ENCODE data around the gene STAG2. TPM values are rescaled to one million over a fixed set of nuclear protein-coding genes. Genes with fewer than 3 reads are reported as not detected.

Gene STAG2
- total RNA-seq, 1 experiment from 2014 or later, result 119 TPM

DNA sequence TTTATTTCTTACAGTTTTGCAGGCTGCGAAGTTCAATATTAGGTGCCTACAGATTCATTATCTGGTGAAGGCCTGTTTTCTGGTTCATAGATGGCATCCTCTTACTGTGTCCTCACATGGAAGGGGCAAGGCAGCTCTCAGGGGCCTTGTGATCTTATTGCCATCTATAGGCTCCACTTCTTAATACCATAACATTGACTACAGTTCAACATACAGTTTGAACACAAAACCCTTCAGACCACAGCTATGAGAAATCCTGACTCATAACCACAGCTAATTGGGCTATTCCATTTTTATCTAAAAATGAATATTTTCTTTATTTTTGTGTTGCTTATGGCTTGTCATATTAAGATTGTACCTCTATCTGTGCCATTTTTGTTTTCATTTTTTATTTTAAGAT, 72.3 kb downstream of the STAG2 start:
- H3K36me3 ChIP-seq (ENCODE audit: insufficient read depth, low read length, poor library complexity, severe bottlenecking), result peaks cover 6% of the 10 kb centered on the region
- intact Hi-C loops (cut with micrococcal nuclease; ENCODE audit: unreplicated experiment), result no loop called here
- CTCF ChIA-PET, result no interaction called here
- POLR2A ChIA-PET (ENCODE audit: low non-redundant PET), result no interaction called here
- no peaks in the 10 kb centered on the region for H3K4me1 ChIP-seq (ENCODE audit: insufficient read depth, low read length, poor library complexity, severe bottlenecking)
- BruUV-seq (replicated peaks), result no TSS peak
- H3K9me3 ChIP-seq (ENCODE audit: low read depth, low read length, poor library complexity, severe bottlenecking), result no peaks in the 10 kb centered on the region
- no peak overlapping the region for H3K4me3 ChIP-seq (ENCODE audit: low read depth, low read length, poor library complexity, severe bottlenecking)
- no peak overlapping the region for H3K27ac ChIP-seq (ENCODE audit: low read depth, low read length, poor library complexity, severe bottlenecking)
- H3K27me3 ChIP-seq (replicated peaks; ENCODE audit: insufficient read depth, low read depth, low read length, poor library complexity), result no peaks in the 10 kb centered on the region
- DNase-seq (ENCODE audit: low spot score), result no peak
- no peak for TF ChIP-seq EZH2 (IDR thresholded peaks at IDR 0.05; ENCODE audit: borderline replicate concordance, low read depth, low read length, poor library complexity, severe bottlenecking)
- TF ChIP-seq, protein P1, sequence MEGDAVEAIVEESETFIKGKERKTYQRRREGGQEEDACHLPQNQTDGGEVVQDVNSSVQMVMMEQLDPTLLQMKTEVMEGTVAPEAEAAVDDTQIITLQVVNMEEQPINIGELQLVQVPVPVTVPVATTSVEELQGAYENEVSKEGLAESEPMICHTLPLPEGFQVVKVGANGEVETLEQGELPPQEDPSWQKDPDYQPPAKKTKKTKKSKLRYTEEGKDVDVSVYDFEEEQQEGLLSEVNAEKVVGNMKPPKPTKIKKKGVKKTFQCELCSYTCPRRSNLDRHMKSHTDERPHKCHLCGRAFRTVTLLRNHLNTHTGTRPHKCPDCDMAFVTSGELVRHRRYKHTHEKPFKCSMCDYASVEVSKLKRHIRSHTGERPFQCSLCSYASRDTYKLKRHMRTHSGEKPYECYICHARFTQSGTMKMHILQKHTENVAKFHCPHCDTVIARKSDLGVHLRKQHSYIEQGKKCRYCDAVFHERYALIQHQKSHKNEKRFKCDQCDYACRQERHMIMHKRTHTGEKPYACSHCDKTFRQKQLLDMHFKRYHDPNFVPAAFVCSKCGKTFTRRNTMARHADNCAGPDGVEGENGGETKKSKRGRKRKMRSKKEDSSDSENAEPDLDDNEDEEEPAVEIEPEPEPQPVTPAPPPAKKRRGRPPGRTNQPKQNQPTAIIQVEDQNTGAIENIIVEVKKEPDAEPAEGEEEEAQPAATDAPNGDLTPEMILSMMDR (conservative IDR thresholded peaks at IDR 0.05; ENCODE audit: low read depth, low read length), result no peak

DNA sequence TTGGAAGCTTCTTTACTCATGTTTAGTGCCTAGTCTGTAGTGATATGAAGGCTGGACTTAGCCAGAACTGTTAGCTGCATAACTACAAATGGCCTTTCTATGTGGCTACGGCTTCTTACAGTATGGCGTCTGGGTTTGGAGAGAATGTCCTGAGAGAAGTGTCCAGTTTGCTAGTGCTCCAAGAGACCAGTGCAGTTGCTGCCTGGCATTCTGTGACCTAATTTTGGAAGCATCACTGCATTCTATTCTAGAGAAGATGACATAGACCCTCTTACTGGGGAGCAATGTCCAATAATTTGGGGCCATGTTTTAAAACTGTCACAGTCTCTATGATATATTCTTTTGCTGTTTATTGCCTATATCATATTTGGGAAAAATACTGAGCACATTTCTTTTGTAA, 74.2 kb downstream of the STAG2 start:
- peaks cover 6% of the 10 kb centered on the region for H3K36me3 ChIP-seq (ENCODE audit: insufficient read depth, low read length, poor library complexity, severe bottlenecking)
- intact Hi-C loops (cut with micrococcal nuclease; ENCODE audit: unreplicated experiment), result no loop called here
- DNase-seq (ENCODE audit: low spot score), result no peak
- no peaks in the 10 kb centered on the region for H3K4me1 ChIP-seq (ENCODE audit: insufficient read depth, low read length, poor library complexity, severe bottlenecking)
- TF ChIP-seq, protein P1 (conservative IDR thresholded peaks at IDR 0.05; ENCODE audit: low read depth, low read length), result no peak
- no peak for TF ChIP-seq EZH2 (IDR thresholded peaks at IDR 0.05; ENCODE audit: borderline replicate concordance, low read depth, low read length, poor library complexity, severe bottlenecking)
- POLR2A ChIA-PET (ENCODE audit: low non-redundant PET), result no interaction called here
- no peak overlapping the region for H3K4me3 ChIP-seq (ENCODE audit: low read depth, low read length, poor library complexity, severe bottlenecking)
- no peaks in the 10 kb centered on the region for H3K27me3 ChIP-seq (replicated peaks; ENCODE audit: insufficient read depth, low read depth, low read length, poor library complexity)
- no peaks in the 10 kb centered on the region for H3K9me3 ChIP-seq (ENCODE audit: low read depth, low read length, poor library complexity, severe bottlenecking)
- CTCF ChIA-PET, result no interaction called here
- BruUV-seq (replicated peaks), result no TSS peak
- no peak overlapping the region for H3K27ac ChIP-seq (ENCODE audit: low read depth, low read length, poor library complexity, severe bottlenecking)

DNA sequence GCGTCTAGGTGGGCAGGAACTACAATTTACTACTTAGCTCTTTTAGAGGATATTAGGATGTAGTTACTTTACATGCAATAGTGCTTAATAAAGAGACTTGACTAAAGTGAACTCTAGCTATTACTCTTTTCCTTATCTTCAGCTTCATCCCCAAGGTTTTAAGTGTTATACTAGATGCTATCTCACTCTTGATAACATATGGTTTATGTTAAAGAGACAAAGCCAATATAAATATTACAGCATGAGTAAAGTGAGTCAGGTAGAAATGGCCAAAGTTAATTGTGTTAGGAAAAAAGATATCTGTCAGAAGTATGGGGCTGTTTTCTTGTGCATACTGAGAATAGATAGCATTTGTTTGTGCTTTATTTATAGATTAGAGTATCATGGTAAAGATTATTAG, 80.5 kb downstream of the STAG2 start:
- H3K36me3 ChIP-seq (ENCODE audit: insufficient read depth, low read length, poor library complexity, severe bottlenecking), result peaks cover 6% of the 10 kb centered on the region
- ChIA-PET POLR2A (ENCODE audit: low non-redundant PET) (no interaction called here), CTCF (no interaction called here)
- H3K9me3 ChIP-seq (ENCODE audit: low read depth, low read length, poor library complexity, severe bottlenecking), result no peaks in the 10 kb centered on the region
- H3K27me3 ChIP-seq (replicated peaks; ENCODE audit: insufficient read depth, low read depth, low read length, poor library complexity), result no peaks in the 10 kb centered on the region
- intact Hi-C loops (cut with micrococcal nuclease; ENCODE audit: unreplicated experiment), result no loop called here
- no TSS peak for BruUV-seq (replicated peaks)
- no peak overlapping the region for H3K4me3 ChIP-seq (ENCODE audit: low read depth, low read length, poor library complexity, severe bottlenecking)
- TF ChIP-seq EZH2 (IDR thresholded peaks at IDR 0.05; ENCODE audit: borderline replicate concordance, low read depth, low read length, poor library complexity, severe bottlenecking), result no peak
- TF ChIP-seq, protein P1 (conservative IDR thresholded peaks at IDR 0.05; ENCODE audit: low read depth, low read length), result no peak
- DNase-seq (ENCODE audit: low spot score), result no peak
- no peak overlapping the region for H3K27ac ChIP-seq (ENCODE audit: low read depth, low read length, poor library complexity, severe bottlenecking)
- H3K4me1 ChIP-seq (ENCODE audit: insufficient read depth, low read length, poor library complexity, severe bottlenecking), result no peaks in the 10 kb centered on the region

All from A673 (cell line).